ENCODE measurements around the gene PGM1.

The PGM1 gene

DNA sequence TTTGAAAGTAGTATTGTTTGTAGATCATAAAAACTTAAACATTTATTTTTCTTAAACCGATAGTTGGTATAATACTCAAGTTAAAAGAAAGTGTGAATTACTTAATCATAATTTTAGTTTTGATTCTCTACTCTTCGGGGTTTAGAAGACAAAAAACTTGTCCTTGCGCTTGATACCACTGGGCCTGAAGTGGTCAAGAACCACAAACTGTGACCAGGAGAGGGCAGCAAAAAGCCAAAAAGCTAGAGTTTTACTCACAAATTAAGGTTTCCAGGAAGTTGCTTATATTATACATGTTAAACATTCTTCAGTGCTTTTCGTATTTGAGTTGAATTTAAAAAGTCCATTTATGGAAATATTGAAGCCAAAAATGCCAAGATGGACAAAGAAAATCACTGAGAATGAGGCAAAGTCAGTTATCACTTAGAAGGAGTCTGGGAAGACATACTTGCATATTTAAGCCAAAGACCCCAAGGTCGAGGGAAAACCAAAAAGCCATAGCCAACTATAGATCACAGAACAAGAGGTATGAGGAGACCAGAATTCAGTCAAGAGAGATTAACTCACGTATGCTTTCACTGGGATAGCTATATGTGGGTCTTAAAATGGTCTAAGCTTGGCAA lies 35.7 kb upstream of the PGM1 start:
- H3K27ac ChIP-seq (ENCODE audit: low read depth, low read length, poor library complexity, severe bottlenecking) = no peak overlapping the region
- H2AFZ ChIP-seq (ENCODE audit: low read length) = peak overlapping the region; percentile 95
- H3K27me3 ChIP-seq (ENCODE audit: insufficient read depth, low read length) = no peaks in the 10 kb centered on the region
- peak overlapping the region; percentile 35; the same call in 1 of the 2 replicates for H3K4me2 ChIP-seq (ENCODE audit: low read length)
- H3K9me3 ChIP-seq (ENCODE audit: low read length) = no peaks in the 10 kb centered on the region
- H3K36me3 ChIP-seq (ENCODE audit: insufficient read depth, low read length) = no peaks in the 10 kb centered on the region
- no peak overlapping the region for H3K4me3 ChIP-seq (ENCODE audit: low read depth, low read length, poor library complexity, severe bottlenecking)
- no peak overlapping the region for H3K9ac ChIP-seq (ENCODE audit: low read length)
- peaks cover 4% of the 10 kb centered on the region for H3K4me1 ChIP-seq (ENCODE audit: insufficient read depth, low read length, severe bottlenecking)
- TF ChIP-seq EZH2 (IDR thresholded peaks at IDR 0.05; ENCODE audit: borderline replicate concordance, low read length) = no peak
- TF ChIP-seq, protein P1, sequence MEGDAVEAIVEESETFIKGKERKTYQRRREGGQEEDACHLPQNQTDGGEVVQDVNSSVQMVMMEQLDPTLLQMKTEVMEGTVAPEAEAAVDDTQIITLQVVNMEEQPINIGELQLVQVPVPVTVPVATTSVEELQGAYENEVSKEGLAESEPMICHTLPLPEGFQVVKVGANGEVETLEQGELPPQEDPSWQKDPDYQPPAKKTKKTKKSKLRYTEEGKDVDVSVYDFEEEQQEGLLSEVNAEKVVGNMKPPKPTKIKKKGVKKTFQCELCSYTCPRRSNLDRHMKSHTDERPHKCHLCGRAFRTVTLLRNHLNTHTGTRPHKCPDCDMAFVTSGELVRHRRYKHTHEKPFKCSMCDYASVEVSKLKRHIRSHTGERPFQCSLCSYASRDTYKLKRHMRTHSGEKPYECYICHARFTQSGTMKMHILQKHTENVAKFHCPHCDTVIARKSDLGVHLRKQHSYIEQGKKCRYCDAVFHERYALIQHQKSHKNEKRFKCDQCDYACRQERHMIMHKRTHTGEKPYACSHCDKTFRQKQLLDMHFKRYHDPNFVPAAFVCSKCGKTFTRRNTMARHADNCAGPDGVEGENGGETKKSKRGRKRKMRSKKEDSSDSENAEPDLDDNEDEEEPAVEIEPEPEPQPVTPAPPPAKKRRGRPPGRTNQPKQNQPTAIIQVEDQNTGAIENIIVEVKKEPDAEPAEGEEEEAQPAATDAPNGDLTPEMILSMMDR (IDR thresholded peaks at IDR 0.05; ENCODE audit: low read length) = peak; percentile 73
- H3F3A ChIP-seq (ENCODE audit: insufficient read depth, low read length) = no peaks in the 10 kb centered on the region; the same call in 1 of the 2 replicates
- H3K79me2 ChIP-seq (ENCODE audit: insufficient read depth, low read length) = no peaks in the 10 kb centered on the region
- H3K9me2 ChIP-seq (ENCODE audit: low read depth, low read length) = no peaks in the 10 kb centered on the region
- no peaks in the 10 kb centered on the region for H4K20me1 ChIP-seq (ENCODE audit: insufficient read depth, low read length)

DNA sequence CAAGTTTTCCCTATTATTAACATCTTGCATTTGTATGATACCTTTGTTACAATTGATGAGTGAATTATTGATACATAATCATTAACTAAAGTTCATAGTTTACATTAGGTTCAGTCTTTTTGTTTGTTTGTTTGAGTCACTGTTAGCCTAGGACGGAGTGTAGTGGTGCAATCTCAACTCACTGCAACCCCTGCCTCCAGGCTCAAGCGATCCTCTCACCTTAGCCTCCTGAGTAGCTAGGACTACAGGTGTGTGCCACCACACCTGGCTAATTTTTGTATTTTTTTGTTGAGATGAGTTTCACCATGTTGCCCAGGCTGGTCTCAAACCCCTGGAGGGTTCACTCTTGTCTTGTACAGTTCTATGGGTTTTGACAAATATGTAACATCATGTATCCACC lies 33.9 kb upstream of the PGM1 start:
- Histone ChIP-seq H3F3A (ENCODE audit: insufficient read depth, low read length) (no peaks in the 10 kb centered on the region; the same call in 1 of the 2 replicates), H3K4me1 (ENCODE audit: insufficient read depth, low read length, severe bottlenecking) (peaks cover 4% of the 10 kb centered on the region), H3K9me2 (ENCODE audit: low read depth, low read length) (no peaks in the 10 kb centered on the region), H2AFZ (ENCODE audit: low read length) (no peak overlapping the region), H3K9ac (ENCODE audit: low read length) (no peak overlapping the region), H3K36me3 (ENCODE audit: insufficient read depth, low read length) (no peaks in the 10 kb centered on the region), H3K79me2 (ENCODE audit: insufficient read depth, low read length) (no peaks in the 10 kb centered on the region), H3K27ac (ENCODE audit: low read depth, low read length, poor library complexity, severe bottlenecking) (no peak overlapping the region), H3K27me3 (ENCODE audit: insufficient read depth, low read length) (no peaks in the 10 kb centered on the region), H3K9me3 (ENCODE audit: low read length) (no peaks in the 10 kb centered on the region), H4K20me1 (ENCODE audit: insufficient read depth, low read length) (no peaks in the 10 kb centered on the region), H3K4me3 (ENCODE audit: low read depth, low read length, poor library complexity, severe bottlenecking) (no peak overlapping the region), H3K4me2 (ENCODE audit: low read length) (no peak overlapping the region)
- TF ChIP-seq, protein P1 (IDR thresholded peaks at IDR 0.05; ENCODE audit: low read length) = no peak
- no peak for TF ChIP-seq EZH2 (IDR thresholded peaks at IDR 0.05; ENCODE audit: borderline replicate concordance, low read length)

GRCh38 chr1:63563745-63564144 lies 29.5 kb upstream of the PGM1 start:
- Histone ChIP-seq H3K4me2 (ENCODE audit: low read length) (no peak overlapping the region), H3K9me2 (ENCODE audit: low read depth, low read length) (no peaks in the 10 kb centered on the region), H3K79me2 (ENCODE audit: insufficient read depth, low read length) (no peaks in the 10 kb centered on the region), H3K9ac (ENCODE audit: low read length) (no peak overlapping the region), H2AFZ (ENCODE audit: low read length) (no peak overlapping the region), H3K4me1 (ENCODE audit: insufficient read depth, low read length, severe bottlenecking) (no peaks in the 10 kb centered on the region), H3F3A (ENCODE audit: insufficient read depth, low read length) (no peaks in the 10 kb centered on the region; the same call in 1 of the 2 replicates), H3K36me3 (ENCODE audit: insufficient read depth, low read length) (0 out of 2 replicates have a peak, but pooled peaks cover 4% of the 10 kb centered on the region), H3K9me3 (ENCODE audit: low read length) (no peaks in the 10 kb centered on the region), H3K27me3 (ENCODE audit: insufficient read depth, low read length) (no peaks in the 10 kb centered on the region), H3K27ac (ENCODE audit: low read depth, low read length, poor library complexity, severe bottlenecking) (no peak overlapping the region), H3K4me3 (ENCODE audit: low read depth, low read length, poor library complexity, severe bottlenecking) (no peak overlapping the region), H4K20me1 (ENCODE audit: insufficient read depth, low read length) (no peaks in the 10 kb centered on the region)
- TF ChIP-seq, protein P1 (IDR thresholded peaks at IDR 0.05; ENCODE audit: low read length) = no peak
- TF ChIP-seq EZH2 (IDR thresholded peaks at IDR 0.05; ENCODE audit: borderline replicate concordance, low read length) = no peak

All from OCI-LY1 (cell line).